NOMO-1 treated with dmso at 0.1 percent for 144 hours (cell line): ENCODE results near the gene DCP1B.

Source experiments
- DNase-seq: peaks from one replicate; lab custom pipeline; 2025; ENCODE audit not compliant: unreplicated experiment; lab: John Stamatoyannopoulos, UW

Gene DCP1B

GRCh38 chr12:1920971-1921370 lies 83.3 kb downstream of the DCP1B start:
- peak; percentile 74 for DNase-seq

GRCh38 chr12:1920436-1920835 lies 83.8 kb downstream of the DCP1B start:
- DNase-seq = no peak

- no peak for DNase-seq
These were observed 84.5 kb downstream of the DCP1B start for GRCh38 chr12:1919763-1920162.

- no peak for DNase-seq
These were observed 85.0 kb downstream of the DCP1B start for GRCh38 chr12:1919284-1919683.

GRCh38 chr12:1918884-1919236 lies 85.4 kb downstream of the DCP1B start:
- no peak for DNase-seq

- DNase-seq = no peak
These were observed 86.0 kb downstream of the DCP1B start, which contains the start of gene CACNA2D4 for GRCh38 chr12:1918081-1918883. CACNA2D4 (minus strand) TSS chr12:1918652; CDS start chr12:1918473, 179 bp downstream.

- peak; percentile 64 for DNase-seq
These were observed 86.8 kb downstream of the DCP1B start for GRCh38 chr12:1917172-1918070.

- DNase-seq = no peak
These were observed 87.7 kb downstream of the DCP1B start for GRCh38 chr12:1916371-1917171.

GRCh38 chr12:1915082-1915968 lies 88.9 kb downstream of the DCP1B start:
- DNase-seq = no peak

GRCh38 chr12:1914114-1914911 lies 89.9 kb downstream of the DCP1B start:
- DNase-seq = no peak

- DNase-seq = no peak
These were observed 90.7 kb downstream of the DCP1B start for GRCh38 chr12:1913377-1914113.

- no peak for DNase-seq
These were observed 91.5 kb downstream of the DCP1B start for GRCh38 chr12:1912580-1913376.

- DNase-seq = no peak
These were observed 92.4 kb downstream of the DCP1B start for GRCh38 chr12:1911598-1912575.

GRCh38 chr12:1910468-1910867 lies 93.8 kb downstream of the DCP1B start:
- no peak for DNase-seq

GRCh38 chr12:1908758-1909157 lies 95.5 kb downstream of the DCP1B start:
- no peak for DNase-seq

- no peak for DNase-seq
These were observed 96.3 kb downstream of the DCP1B start for GRCh38 chr12:1907652-1908611.
